Fibroblast of lung (primary cell): Measurements from ENCODE around the gene TMEM19. TPM values are rescaled to one million over a fixed set of nuclear protein-coding genes. Genes with fewer than 3 reads are reported as not detected.
A peak's percentile ranks its signal among the peaks of the same experiment; 100 is the strongest.

Source experiments
- DNase-seq, 2 donors: peaks; one replicate each; pipeline versions ENCODE4 v3.0.0 to v3.0.0-alpha.2; 2010; ENCODE audit warnings: low read depth in 2 of 2
- H2AFZ ChIP-seq: 2 replicates; pipeline ENCODE4 v1.5.1; 2012; ENCODE audit warnings: low read length, control low read depth, inconsistent platforms
- H3K27ac ChIP-seq: 2 replicates; pipeline ENCODE4 v1.5.1; 2011; ENCODE audit warnings: low read length, control low read depth; ENCODE audit not compliant: insufficient read depth
- H3K27me3 ChIP-seq: 2 replicates; pipeline ENCODE4 v1.5.1; 2011; ENCODE audit warnings: mild to moderate bottlenecking, low read length; ENCODE audit not compliant: control insufficient read depth, insufficient read depth
- H3K36me3 ChIP-seq: 2 replicates; pipeline ENCODE4 v1.5.1; 2011; ENCODE audit warnings: low read length; ENCODE audit not compliant: control insufficient read depth, insufficient read depth
- H3K4me1 ChIP-seq: 2 replicates; pipeline ENCODE4 v1.5.1; 2011; ENCODE audit warnings: low read length; ENCODE audit not compliant: control insufficient read depth, insufficient read depth; ENCODE audit errors: extremely low read depth
- H3K4me2 ChIP-seq: 2 replicates; pipeline ENCODE4 v1.5.1; 2011; ENCODE audit warnings: low read length, control low read depth; ENCODE audit not compliant: insufficient read depth; ENCODE audit errors: extremely low read depth
- H3K4me3 ChIP-seq, 4 experiments: fragments of 200-600 bp in 1 of 4; sonication (generic) in 1 of 4; replicated peaks in 1 of 4; 2 replicates each; pipeline ENCODE4 v1.5.1; 2011 to 2016; ENCODE audit warnings: low read length in 4 of 4, low read depth in 3 of 4, mild to moderate bottlenecking in 3 of 4, control low read depth in 2 of 4, inconsistent platforms in 1 of 4, mixed read lengths in 1 of 4; ENCODE audit not compliant: insufficient read depth in 1 of 4; ENCODE audit errors: control extremely low read depth in 1 of 4
- H3K79me2 ChIP-seq: 2 replicates; pipeline ENCODE4 v1.5.1; 2012; ENCODE audit warnings: mild to moderate bottlenecking, low read length, inconsistent platforms; ENCODE audit not compliant: control insufficient read depth, insufficient read depth
- H3K9ac ChIP-seq: 2 replicates; pipeline ENCODE4 v1.5.1; 2011; ENCODE audit warnings: mild to moderate bottlenecking, low read length, control low read depth; ENCODE audit not compliant: insufficient read depth
- H3K9me3 ChIP-seq: 2 replicates; pipeline ENCODE4 v1.5.1; 2012; ENCODE audit warnings: low read depth, low read length; ENCODE audit not compliant: control insufficient read depth, insufficient read depth
- H4K20me1 ChIP-seq: 2 replicates; pipeline ENCODE4 v1.5.1; 2011; ENCODE audit warnings: low read length; ENCODE audit not compliant: control insufficient read depth, insufficient read depth; ENCODE audit errors: extremely low read depth
- CTCF ChIP-seq, 2 donors: IDR thresholded peaks in 1 of 2; conservative IDR thresholded peaks in 1 of 2; 1 replicate in 1 of 2; 2 replicates in 1 of 2; pipeline ENCODE4 v1.5.1; 2011 to 2012; ENCODE audit warnings: low read length in 2 of 2, control low read depth in 1 of 2, inconsistent platforms in 1 of 2, low read depth in 1 of 2, mild to moderate bottlenecking in 1 of 2
- EZH2 ChIP-seq: IDR thresholded peaks from 2 replicates; pipeline ENCODE4 v1.5.1; 2012; ENCODE audit warnings: low read length, control low read depth, mild to moderate bottlenecking; ENCODE audit errors: missing control alignments
- polyA plus RNA-seq, 2 donors: library from polyadenylated mRNA; depleted of rRNA in 1 of 2; stranded (reverse) in 1 of 2; unstranded in 1 of 2; fragments of >200 nt; gene quantifications; 2 replicates each; pipeline ENCODE4 v1.2.1, GENCODE V29; 2011 to 2012; ENCODE audit warnings: missing spikeins in 1 of 2
- total RNA-seq: library from RNA; depleted of rRNA; stranded (reverse); fragments of >200 nt; gene quantifications from 2 replicates; pipeline ENCODE4 v1.2.1, GENCODE V29; 2014

TMEM19 gene
- total and polyA plus RNA-seq, 2 donors (not counting 1 experiment from before 2014, with no cell fraction given): 19.6 to 25.1 TPM

GRCh38 chr12:71726548-71726947 lies 40.7 kb downstream of the TMEM19 start:
- Histone ChIP-seq H3K27me3 (no peaks in the 10 kb centered on the region), H3K4me2 (no peak overlapping the region), H3K4me1 (no peaks in the 10 kb centered on the region), H3K36me3 (no peaks in the 10 kb centered on the region), H2AFZ (no peak overlapping the region), H3K27ac (no peak overlapping the region), H3K79me2 (no peaks in the 10 kb centered on the region), H3K9me3 (no peaks in the 10 kb centered on the region), H3K9ac (no peak overlapping the region), H4K20me1 (no peaks in the 10 kb centered on the region), H3K4me3 (no peak overlapping the region)
- no peak for TF ChIP-seq EZH2
- TF ChIP-seq CTCF (conservative IDR thresholded peaks at IDR 0.05 in 1 of 2, IDR thresholded peaks at IDR 0.05 in 1 of 2; ENCODE audit: low read depth in 1 of 2, low read length in 2 of 2): no peak
- no peak for DNase-seq

- Histone ChIP-seq H3K27ac (no peak overlapping the region), H3K79me2 (no peaks in the 10 kb centered on the region), H3K9ac (no peak overlapping the region), H3K4me3 (no peak overlapping the region), H3K9me3 (no peaks in the 10 kb centered on the region), H3K4me2 (no peak overlapping the region), H2AFZ (no peak overlapping the region), H3K27me3 (no peaks in the 10 kb centered on the region), H4K20me1 (no peaks in the 10 kb centered on the region), H3K36me3 (no peaks in the 10 kb centered on the region), H3K4me1 (no peaks in the 10 kb centered on the region)
- DNase-seq: no peak
- TF ChIP-seq CTCF (conservative IDR thresholded peaks at IDR 0.05 in 1 of 2, IDR thresholded peaks at IDR 0.05 in 1 of 2; ENCODE audit: low read depth in 1 of 2, low read length in 2 of 2): no peak
- no peak for TF ChIP-seq EZH2
Measured at GRCh38 chr12:71727958-71728357, 42.1 kb downstream of the TMEM19 start.

- H2AFZ ChIP-seq: no peak overlapping the region
- H3K9ac ChIP-seq: no peak overlapping the region
- H3K27me3 ChIP-seq: no peaks in the 10 kb centered on the region
- no peaks in the 10 kb centered on the region for H3K79me2 ChIP-seq
- H4K20me1 ChIP-seq: no peaks in the 10 kb centered on the region
- no peak overlapping the region for H3K4me3 ChIP-seq
- no peak overlapping the region for H3K4me2 ChIP-seq
- H3K9me3 ChIP-seq: no peaks in the 10 kb centered on the region
- no peak overlapping the region for H3K27ac ChIP-seq
- no peaks in the 10 kb centered on the region for H3K36me3 ChIP-seq
- DNase-seq: peak in 1 of 2 donors; percentile 66
- no peak for TF ChIP-seq CTCF (conservative IDR thresholded peaks at IDR 0.05 in 1 of 2, IDR thresholded peaks at IDR 0.05 in 1 of 2; ENCODE audit: low read depth in 1 of 2, low read length in 2 of 2)
- no peak for TF ChIP-seq EZH2
- no peaks in the 10 kb centered on the region for H3K4me1 ChIP-seq
Measured at GRCh38 chr12:71730936-71731335, 45.1 kb downstream of the TMEM19 start.
